Smooth muscle cell (in vitro differentiated cells): Measurements from ENCODE around the gene SHLD2. TPM values are rescaled to one million over a fixed set of nuclear protein-coding genes. Genes with fewer than 3 reads are reported as not detected.
A peak's percentile ranks its signal among the peaks of the same experiment; 100 is the strongest.
"Not testable (repeated sequence)": the region's sequence is repeated elsewhere in the genome, so short reads cannot be mapped to it uniquely, and the experiment has no call there.

ENCODE experiments used
- DNase-seq: peaks from one replicate; lab custom pipeline; 2025; ENCODE audit not compliant: unreplicated experiment; lab: John Stamatoyannopoulos, UW
- H2AFZ ChIP-seq: fragments of 200-600 bp; sonication (generic); 2 replicates; pipeline ENCODE4 v1.6.0; 2016; ENCODE audit warnings: antibody characterized with exemption, low read depth, mild to moderate bottlenecking
- H3F3A ChIP-seq: fragments of 200-600 bp; sonication (generic); 2 replicates; pipeline ENCODE4 v1.6.0; 2017; ENCODE audit warnings: antibody characterized with exemption, low read depth
- H3K27ac ChIP-seq: fragments of 200-600 bp; sonication (generic); 2 replicates; pipeline ENCODE4 v1.5.1; 2016; ENCODE audit warnings: low read depth, mild to moderate bottlenecking
- H3K27me3 ChIP-seq: fragments of 200-600 bp; sonication (generic); 2 replicates; pipeline ENCODE4 v1.6.1; 2016; ENCODE audit warnings: low read depth, mild to moderate bottlenecking
- H3K36me3 ChIP-seq: fragments of 200-600 bp; sonication (generic); 2 replicates; pipeline ENCODE4 v1.5.1; 2016; ENCODE audit warnings: low read depth
- H3K4me1 ChIP-seq: fragments of 200-600 bp; sonication (generic); 2 replicates; pipeline ENCODE4 v1.5.1; 2016; ENCODE audit warnings: low read depth
- H3K4me2 ChIP-seq: fragments of 200-600 bp; sonication (generic); 2 replicates; pipeline ENCODE4 v1.6.0; 2016; ENCODE audit warnings: mild to moderate bottlenecking
- H3K4me3 ChIP-seq: fragments of 200-600 bp; sonication (generic); 2 replicates; pipeline ENCODE4 v1.5.1; 2016; ENCODE audit warnings: mild to moderate bottlenecking
- H3K79me2 ChIP-seq: fragments of 200-600 bp; sonication (generic); 2 replicates; pipeline ENCODE4 v1.6.0; 2016; ENCODE audit warnings: low read depth, mild to moderate bottlenecking
- H3K9ac ChIP-seq: fragments of 200-600 bp; sonication (generic); 2 replicates; pipeline ENCODE4 v1.6.0; 2016; ENCODE audit warnings: low read depth
- H3K9me3 ChIP-seq: fragments of 200-600 bp; sonication (generic); replicated peaks from 2 replicates; pipeline ENCODE4 v1.5.1; 2016; ENCODE audit warnings: low read depth
- H4K20me1 ChIP-seq: fragments of 200-600 bp; sonication (generic); 2 replicates; pipeline ENCODE4 v1.6.0; 2016; ENCODE audit warnings: low read depth
- WGBS: methylation state at CpG from one replicate; pipeline ENCODE4 v1.1.7; 2016; ENCODE audit warnings: low lambda C conversion rate; 5-methylcytosine and 5-hydroxymethylcytosine counted together
- polyA plus RNA-seq: library from polyadenylated mRNA; unstranded; fragments of >200 nt; fragmentation: Nextera tagmentation; extraction: Ambion mirVana; gene quantifications from 2 replicates; pipeline ENCODE4 v1.2.1, GENCODE V29; 2016
- total RNA-seq: library from RNA; depleted of rRNA; stranded (reverse); fragments of >200 nt; gene quantifications from 2 replicates; pipeline ENCODE4 v1.2.3, GENCODE V29; 2014

SHLD2 gene
- total and polyA plus RNA-seq, 2 experiments from 2014 or later, result 10.4 to 20.0 TPM

GRCh38 chr10:87127607-87128156, 32.7 kb downstream of the SHLD2 start:
- H3K27ac ChIP-seq, result peak overlapping the region; percentile 43
- not testable (repeated sequence) for H3K36me3 ChIP-seq, H3K4me1 ChIP-seq, H3K27me3 ChIP-seq, DNase-seq, H3F3A ChIP-seq, H4K20me1 ChIP-seq, H3K4me2 ChIP-seq, H3K9ac ChIP-seq, H3K79me2 ChIP-seq, H3K9me3 ChIP-seq, H3K4me3 ChIP-seq, H2AFZ ChIP-seq
- 8% methylated on average over 3 of the region's 3 CpGs for WGBS

DNA sequence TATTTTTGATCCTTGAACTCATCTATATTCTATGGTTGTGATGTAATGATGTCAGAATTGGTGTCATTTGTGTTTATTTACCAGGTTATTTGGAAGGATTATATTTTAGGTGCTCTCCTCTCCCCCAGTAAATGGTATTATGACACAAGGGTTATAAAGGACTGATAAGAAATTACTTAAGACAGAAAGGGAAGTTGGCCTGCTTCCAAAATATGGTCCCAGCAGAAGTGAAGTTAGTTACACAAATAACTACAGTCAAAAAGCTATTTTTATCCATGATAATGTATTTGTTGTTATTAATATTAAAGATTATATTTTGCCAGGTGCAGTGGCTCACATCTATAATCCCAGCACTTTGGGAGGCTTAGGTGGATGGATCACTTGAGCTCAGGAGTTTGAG, 37.2 kb downstream of the SHLD2 start:
- H2AFZ ChIP-seq, DNase-seq, H3K9me3 ChIP-seq, H3K4me3 ChIP-seq, H3K9ac ChIP-seq, H3K27me3 ChIP-seq, H4K20me1 ChIP-seq, H3F3A ChIP-seq, H3K4me1 ChIP-seq, H3K36me3 ChIP-seq, H3K79me2 ChIP-seq, H3K4me2 ChIP-seq, H3K27ac ChIP-seq: not testable (repeated sequence)

GRCh38 chr10:87133936-87134335, 38.9 kb downstream of the SHLD2 start:
- not testable (repeated sequence) for DNase-seq, H3F3A ChIP-seq, H3K27ac ChIP-seq, H2AFZ ChIP-seq, H3K4me2 ChIP-seq, H3K79me2 ChIP-seq, H3K9ac ChIP-seq, H3K27me3 ChIP-seq, H3K9me3 ChIP-seq, H4K20me1 ChIP-seq, H3K4me1 ChIP-seq, H3K36me3 ChIP-seq, H3K4me3 ChIP-seq
- 100% methylated on average over 2 of the region's 2 CpGs for WGBS

- H3K4me2 ChIP-seq, H3F3A ChIP-seq, H4K20me1 ChIP-seq, DNase-seq, H3K27me3 ChIP-seq, H3K9ac ChIP-seq, H3K9me3 ChIP-seq, H3K4me1 ChIP-seq, H3K79me2 ChIP-seq, H3K27ac ChIP-seq, H2AFZ ChIP-seq, H3K4me3 ChIP-seq, H3K36me3 ChIP-seq: not testable (repeated sequence)
- WGBS, result 83% methylated on average over 2 of the region's 2 CpGs
Measured at GRCh38 chr10:87134440-87134839, 39.4 kb downstream of the SHLD2 start.

DNA sequence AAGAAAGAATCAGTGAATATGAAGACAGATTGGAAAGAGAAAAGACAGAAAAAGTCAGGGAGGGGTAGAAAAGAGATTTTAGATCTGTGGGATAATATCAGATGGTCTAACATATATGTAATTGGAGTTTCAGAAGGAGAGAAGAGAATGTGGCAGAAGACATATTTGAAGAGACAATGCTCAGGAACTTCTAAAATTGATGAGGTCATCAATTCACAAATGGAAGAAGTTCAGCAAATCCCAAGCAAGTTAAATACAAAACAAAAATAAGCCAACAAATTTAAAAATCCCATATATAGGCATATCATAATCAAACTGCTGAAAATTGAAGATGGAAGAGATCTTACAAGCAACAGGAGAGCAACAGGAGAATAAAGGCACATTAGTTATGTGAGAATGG, 42.5 kb downstream of the SHLD2 start:
- H3K9me3 ChIP-seq, H3K27ac ChIP-seq, H2AFZ ChIP-seq, H3K4me2 ChIP-seq, H3K27me3 ChIP-seq, H3K4me3 ChIP-seq, H4K20me1 ChIP-seq, H3F3A ChIP-seq, H3K4me1 ChIP-seq, H3K36me3 ChIP-seq, H3K9ac ChIP-seq, DNase-seq, H3K79me2 ChIP-seq: not testable (repeated sequence)

GRCh38 chr10:87142230-87143108, 47.5 kb downstream of the SHLD2 start:
- H3K27me3 ChIP-seq, H2AFZ ChIP-seq, H3K4me3 ChIP-seq, H3K4me2 ChIP-seq, H3K9ac ChIP-seq, H3F3A ChIP-seq, H3K27ac ChIP-seq, DNase-seq, H3K9me3 ChIP-seq, H3K79me2 ChIP-seq, H3K36me3 ChIP-seq, H4K20me1 ChIP-seq, H3K4me1 ChIP-seq: not testable (repeated sequence)
- WGBS, result 74% methylated on average over 5 of the region's 5 CpGs

- not testable (repeated sequence) for H3K27ac ChIP-seq, H3K4me1 ChIP-seq, H3K9ac ChIP-seq, H3K4me2 ChIP-seq, H3K9me3 ChIP-seq, H3K36me3 ChIP-seq, DNase-seq, H2AFZ ChIP-seq, H3K79me2 ChIP-seq, H4K20me1 ChIP-seq, H3K4me3 ChIP-seq, H3K27me3 ChIP-seq, H3F3A ChIP-seq
- WGBS, result 95% methylated on average over 6 of the region's 6 CpGs
Measured at GRCh38 chr10:87143109-87143418, 48.1 kb downstream of the SHLD2 start.

GRCh38 chr10:87145598-87145997, 50.6 kb downstream of the SHLD2 start:
- H3K27me3 ChIP-seq, H4K20me1 ChIP-seq, DNase-seq, H3K4me1 ChIP-seq, H2AFZ ChIP-seq, H3K9me3 ChIP-seq, H3K9ac ChIP-seq, H3K79me2 ChIP-seq, H3K4me3 ChIP-seq, H3F3A ChIP-seq, H3K27ac ChIP-seq, H3K36me3 ChIP-seq, H3K4me2 ChIP-seq: not testable (repeated sequence)
- 90% methylated on average over 1 of the region's 3 CpGs for WGBS
